ENCODE data around the gene NACC2.

DNA sequence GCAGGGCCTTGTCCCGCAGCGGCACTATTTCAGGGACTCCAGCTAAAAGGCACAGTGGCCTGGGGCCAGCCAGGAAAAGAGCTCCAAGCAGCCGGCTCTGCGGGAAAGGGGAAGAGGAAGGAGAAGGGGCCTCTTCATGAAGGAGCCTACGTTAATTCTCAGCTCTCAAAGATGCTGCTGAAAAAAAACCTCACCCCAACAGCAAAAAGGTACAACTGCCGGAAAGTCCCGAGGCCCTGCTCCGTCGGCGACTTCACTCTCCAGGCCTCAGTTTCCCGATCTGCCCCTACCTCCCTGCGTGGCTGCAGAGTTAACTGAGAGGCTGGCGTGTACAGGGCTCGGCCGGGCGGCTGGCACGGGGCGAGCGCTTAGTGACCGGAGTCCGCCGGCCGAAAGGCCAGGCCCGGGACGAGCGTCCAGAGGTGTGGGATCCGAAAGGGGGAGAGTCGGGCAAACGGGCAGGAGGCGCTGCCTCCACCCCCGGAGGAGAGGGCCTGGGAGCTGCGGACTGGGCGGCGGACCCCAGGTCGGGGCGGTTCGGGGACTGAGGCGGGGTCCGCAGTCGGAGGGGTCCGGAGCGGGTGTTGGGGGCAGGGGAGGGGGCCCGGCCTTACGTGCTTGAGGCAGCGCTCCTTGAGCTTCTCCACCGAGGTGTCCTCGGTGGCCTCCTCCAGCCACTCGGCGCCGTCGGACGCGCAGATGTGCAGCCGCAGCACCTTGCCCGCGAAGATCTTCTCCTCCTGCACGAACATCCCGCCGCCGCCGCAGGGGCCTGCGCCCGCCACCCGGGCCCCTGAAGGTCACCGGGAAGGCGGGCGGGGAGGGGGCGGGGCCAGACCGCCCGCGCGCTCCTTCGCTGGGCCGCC is 134.4 kb downstream of the NACC2 start:
- TF ChIP-seq, protein P1, sequence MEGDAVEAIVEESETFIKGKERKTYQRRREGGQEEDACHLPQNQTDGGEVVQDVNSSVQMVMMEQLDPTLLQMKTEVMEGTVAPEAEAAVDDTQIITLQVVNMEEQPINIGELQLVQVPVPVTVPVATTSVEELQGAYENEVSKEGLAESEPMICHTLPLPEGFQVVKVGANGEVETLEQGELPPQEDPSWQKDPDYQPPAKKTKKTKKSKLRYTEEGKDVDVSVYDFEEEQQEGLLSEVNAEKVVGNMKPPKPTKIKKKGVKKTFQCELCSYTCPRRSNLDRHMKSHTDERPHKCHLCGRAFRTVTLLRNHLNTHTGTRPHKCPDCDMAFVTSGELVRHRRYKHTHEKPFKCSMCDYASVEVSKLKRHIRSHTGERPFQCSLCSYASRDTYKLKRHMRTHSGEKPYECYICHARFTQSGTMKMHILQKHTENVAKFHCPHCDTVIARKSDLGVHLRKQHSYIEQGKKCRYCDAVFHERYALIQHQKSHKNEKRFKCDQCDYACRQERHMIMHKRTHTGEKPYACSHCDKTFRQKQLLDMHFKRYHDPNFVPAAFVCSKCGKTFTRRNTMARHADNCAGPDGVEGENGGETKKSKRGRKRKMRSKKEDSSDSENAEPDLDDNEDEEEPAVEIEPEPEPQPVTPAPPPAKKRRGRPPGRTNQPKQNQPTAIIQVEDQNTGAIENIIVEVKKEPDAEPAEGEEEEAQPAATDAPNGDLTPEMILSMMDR (optimal IDR thresholded peaks at IDR 0.05 in 1 of 3, IDR thresholded peaks at IDR 0.05 in 1 of 3, conservative IDR thresholded peaks at IDR 0.05 in 1 of 3; ENCODE audit: extremely low read depth in 1 of 3, insufficient read depth in 2 of 3, low read length in 3 of 3), result no peak
- no peak for TF ChIP-seq EZH2 (IDR thresholded peaks at IDR 0.05; ENCODE audit: low read length)
